Endothelial cell of umbilical vein (primary cell): ENCODE results near the gene NPHP3.

Experiments used
- EZH2 ChIP-seq: IDR thresholded peaks from 2 replicates; pipeline ENCODE4 v1.6.1; 2012; ENCODE audit warnings: borderline replicate concordance, low read depth, mild to moderate bottlenecking, moderate library complexity, low read length, inconsistent platforms; ENCODE audit not compliant: severe bottlenecking
- FOS ChIP-seq: IDR thresholded peaks from 2 replicates; pipeline ENCODE4 v1.6.1; 2011; ENCODE audit warnings: mild to moderate bottlenecking, low read length, moderate library complexity, borderline replicate concordance; ENCODE audit not compliant: insufficient read depth
- GATA2 ChIP-seq: IDR thresholded peaks from 2 replicates; pipeline ENCODE4 v1.7.0; 2011; ENCODE audit warnings: low read depth, mild to moderate bottlenecking, moderate library complexity, mixed read lengths, low read length; ENCODE audit not compliant: insufficient read length, insufficient read depth
- MAX ChIP-seq: IDR thresholded peaks from 2 replicates; pipeline ENCODE4 v1.6.1; 2011; ENCODE audit not compliant: insufficient read depth, insufficient read length
- POLR2A ChIP-seq: IDR thresholded peaks from 2 replicates; pipeline ENCODE4 v1.6.1; 2012; ENCODE audit warnings: low read depth, mild to moderate bottlenecking, control low read depth, low read length
- POLR2AphosphoS5 ChIP-seq: IDR thresholded peaks from 2 replicates; pipeline ENCODE4 v1.6.1; 2012; ENCODE audit warnings: low read depth, mild to moderate bottlenecking, control low read depth, low read length, moderate library complexity; ENCODE audit not compliant: insufficient read depth
- TF ChIP-seq, protein P1 (sequence below), 2 donors: IDR thresholded peaks; 1 replicate in 1 of 2; 2 replicates in 1 of 2; pipeline ENCODE4 v1.5.1; 2011; ENCODE audit warnings: low read length in 2 of 2, mild to moderate bottlenecking in 2 of 2, moderate library complexity in 2 of 2, control low read depth in 1 of 2, inconsistent platforms in 1 of 2, low read depth in 1 of 2; ENCODE audit not compliant: insufficient read depth in 1 of 2; ENCODE audit errors: extremely low read depth in 1 of 2

DNA sequence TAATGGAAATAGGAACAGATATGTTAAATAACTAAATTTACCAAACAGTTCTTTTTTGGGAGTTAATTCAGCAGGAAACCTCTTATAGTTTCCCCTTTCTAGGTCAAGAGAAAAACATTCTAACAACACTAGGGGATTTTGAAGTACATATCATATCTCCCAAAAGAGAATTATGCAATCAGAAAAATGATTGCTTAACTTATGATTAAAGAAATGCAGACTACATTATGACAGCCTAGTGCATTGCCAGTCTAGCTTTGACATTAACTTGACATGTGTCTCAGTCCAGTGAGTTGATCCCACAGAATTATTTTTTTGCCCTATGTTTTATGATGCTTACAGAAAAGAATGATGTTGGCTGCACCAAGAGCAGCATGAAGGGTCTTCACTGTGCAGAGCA, 31.7 kb upstream of the NPHP3 start:
- TF ChIP-seq, protein P1, sequence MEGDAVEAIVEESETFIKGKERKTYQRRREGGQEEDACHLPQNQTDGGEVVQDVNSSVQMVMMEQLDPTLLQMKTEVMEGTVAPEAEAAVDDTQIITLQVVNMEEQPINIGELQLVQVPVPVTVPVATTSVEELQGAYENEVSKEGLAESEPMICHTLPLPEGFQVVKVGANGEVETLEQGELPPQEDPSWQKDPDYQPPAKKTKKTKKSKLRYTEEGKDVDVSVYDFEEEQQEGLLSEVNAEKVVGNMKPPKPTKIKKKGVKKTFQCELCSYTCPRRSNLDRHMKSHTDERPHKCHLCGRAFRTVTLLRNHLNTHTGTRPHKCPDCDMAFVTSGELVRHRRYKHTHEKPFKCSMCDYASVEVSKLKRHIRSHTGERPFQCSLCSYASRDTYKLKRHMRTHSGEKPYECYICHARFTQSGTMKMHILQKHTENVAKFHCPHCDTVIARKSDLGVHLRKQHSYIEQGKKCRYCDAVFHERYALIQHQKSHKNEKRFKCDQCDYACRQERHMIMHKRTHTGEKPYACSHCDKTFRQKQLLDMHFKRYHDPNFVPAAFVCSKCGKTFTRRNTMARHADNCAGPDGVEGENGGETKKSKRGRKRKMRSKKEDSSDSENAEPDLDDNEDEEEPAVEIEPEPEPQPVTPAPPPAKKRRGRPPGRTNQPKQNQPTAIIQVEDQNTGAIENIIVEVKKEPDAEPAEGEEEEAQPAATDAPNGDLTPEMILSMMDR (IDR thresholded peaks at IDR 0.05; ENCODE audit: extremely low read depth in 1 of 2, insufficient read depth in 1 of 2, low read depth in 1 of 2, low read length in 2 of 2) = no peak
- TF ChIP-seq POLR2AphosphoS5 (no peak), POLR2A (no peak), GATA2 (no peak), EZH2 (no peak), MAX (no peak), FOS (no peak)
